IPS-18a (cell line): ENCODE results near the gene C2orf68.
"Not testable (repeated sequence)": the region's sequence is repeated elsewhere in the genome, so short reads cannot be mapped to it uniquely, and the experiment has no call there.

Experiments
- H3K27ac ChIP-seq: one replicate; pipeline ENCODE4 v1.5.1; 2013; ENCODE audit warnings: low read length
- H3K27me3 ChIP-seq: one replicate; pipeline ENCODE4 v1.6.1; 2013; ENCODE audit warnings: mild to moderate bottlenecking, low read length; ENCODE audit not compliant: control insufficient read depth, insufficient read depth
- H3K36me3 ChIP-seq: one replicate; pipeline ENCODE4 v1.6.1; 2013; ENCODE audit warnings: low read depth, low read length; ENCODE audit not compliant: control insufficient read depth
- H3K4me1 ChIP-seq: one replicate; pipeline ENCODE4 v1.6.1; 2013; ENCODE audit warnings: low read depth, low read length; ENCODE audit not compliant: control insufficient read depth
- H3K4me3 ChIP-seq: one replicate; pipeline ENCODE4 v1.5.1; 2013; ENCODE audit warnings: low read length
- H3K9ac ChIP-seq: one replicate; pipeline ENCODE4 v1.6.1; 2013; ENCODE audit warnings: mild to moderate bottlenecking, low read length, moderate library complexity
- H3K9me3 ChIP-seq: one replicate; pipeline ENCODE4 v1.6.1; 2013; ENCODE audit warnings: low read depth, low read length; ENCODE audit not compliant: control insufficient read depth

The C2orf68 gene

DNA sequence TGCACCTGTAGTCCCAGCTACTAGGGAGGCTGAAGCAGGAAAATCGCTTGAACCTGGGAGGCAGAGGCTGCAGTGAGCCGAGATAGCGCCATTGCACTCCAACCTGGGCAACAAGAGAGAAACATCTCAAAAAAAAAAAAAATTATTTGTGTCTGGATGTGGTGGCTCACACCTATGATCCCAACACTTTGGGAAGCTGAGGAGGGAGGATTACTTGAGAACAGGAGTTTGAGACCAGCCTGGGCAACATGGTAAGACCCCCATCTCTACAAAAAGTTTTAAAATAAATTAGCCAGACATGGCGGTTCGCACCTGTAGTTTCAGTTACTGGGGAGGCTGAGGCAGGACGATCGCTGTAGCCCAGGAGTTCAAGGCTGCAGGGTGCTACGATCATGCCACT lies 36.1 kb downstream of the C2orf68 start:
- Histone ChIP-seq H3K9me3 (no peaks in the 10 kb centered on the region), H3K4me3 (no peak overlapping the region), H3K36me3 (no peaks in the 10 kb centered on the region), H3K4me1 (peaks cover 25% of the 10 kb centered on the region), H3K9ac (no peak overlapping the region), H3K27ac (no peak overlapping the region), H3K27me3 (peaks cover 32% of the 10 kb centered on the region)

DNA sequence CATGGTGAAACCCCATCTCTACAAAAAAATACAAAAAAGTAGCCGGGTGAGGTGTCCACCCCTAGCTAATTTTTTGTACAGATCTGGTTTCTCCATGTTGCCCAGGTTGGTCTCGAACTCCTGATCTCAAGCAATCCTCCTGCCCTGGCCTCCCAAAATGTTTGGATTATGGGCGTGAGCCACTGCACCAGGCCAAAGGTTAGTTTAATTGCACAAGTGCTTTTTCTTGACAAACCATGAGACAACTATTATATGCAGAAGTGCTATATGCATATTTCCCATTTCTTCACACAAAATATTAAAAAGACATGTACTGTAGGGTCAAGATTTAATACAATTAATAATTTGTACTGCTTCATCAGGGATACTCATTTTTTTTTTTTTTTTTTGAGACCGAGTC lies 45.6 kb downstream of the C2orf68 start:
- H3K4me3 ChIP-seq: no peak overlapping the region
- no peak overlapping the region for H3K9ac ChIP-seq
- no peak overlapping the region for H3K27ac ChIP-seq
- H3K36me3 ChIP-seq: no peaks in the 10 kb centered on the region
- peaks cover 20% of the 10 kb centered on the region for H3K27me3 ChIP-seq
- no peaks in the 10 kb centered on the region for H3K4me1 ChIP-seq
- no peaks in the 10 kb centered on the region for H3K9me3 ChIP-seq

- Histone ChIP-seq H3K9ac (no peak overlapping the region), H3K9me3 (no peaks in the 10 kb centered on the region), H3K36me3 (no peaks in the 10 kb centered on the region), H3K4me3 (no peak overlapping the region), H3K4me1 (no peaks in the 10 kb centered on the region), H3K27ac (no peak overlapping the region), H3K27me3 (no peaks in the 10 kb centered on the region)
Measured at GRCh38 chr2:85564144-85564563, 47.7 kb downstream of the C2orf68 start.

DNA sequence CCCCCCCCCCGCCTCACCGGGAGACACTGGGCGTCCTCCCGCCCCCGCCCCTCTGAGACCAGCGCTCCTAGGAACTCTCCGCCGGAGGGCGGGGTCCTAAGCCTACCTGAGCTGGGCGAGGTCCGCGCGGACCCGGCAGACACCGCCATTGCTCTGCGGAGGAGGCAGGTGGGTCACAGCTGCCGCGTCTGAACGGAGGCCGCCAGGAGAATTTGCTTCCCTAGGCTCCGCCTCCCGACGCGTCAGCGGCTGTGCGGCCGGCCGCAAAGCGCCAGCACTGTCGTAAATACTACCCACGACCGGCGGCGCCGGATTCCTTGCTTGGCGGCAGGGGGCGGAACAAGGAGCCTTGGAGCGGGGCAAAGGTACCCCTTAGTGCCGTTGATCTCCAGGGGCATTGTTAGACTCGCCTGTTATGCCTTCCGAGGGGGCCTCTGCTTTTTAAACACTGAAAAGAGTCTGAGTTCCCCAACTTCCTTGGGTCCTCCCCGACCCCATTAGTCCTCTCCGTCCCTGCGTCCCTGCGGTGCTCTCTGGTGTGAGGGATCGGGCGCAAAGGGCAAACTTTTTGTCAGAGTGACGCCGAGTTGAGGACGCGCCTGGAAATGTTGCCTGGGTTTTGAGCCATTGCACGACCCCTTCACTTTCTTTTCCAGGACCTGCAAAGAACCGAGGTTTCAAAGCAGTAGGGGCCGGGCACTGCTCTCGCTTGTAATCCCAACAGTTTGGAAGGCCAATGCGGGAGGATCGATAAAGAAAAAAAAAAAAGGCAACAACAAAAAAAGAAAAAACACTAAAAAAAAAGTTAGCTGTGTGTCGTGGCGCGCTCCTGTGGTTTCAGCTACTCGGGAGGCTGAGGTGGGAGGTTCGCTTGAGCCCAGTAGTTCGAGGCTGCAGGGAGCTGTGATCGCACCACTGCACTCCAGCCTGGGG lies 50.3 kb downstream of the C2orf68 start, which contains the start of gene GGCX:
Gene GGCX (minus strand): TSS at position 214 of the 933 bp plus-strand sequence. CDS start 65 bp downstream, at position 149.
- Histone ChIP-seq H3K4me3 (peak within 1 kb of the TSS; percentile 85), H3K36me3 (no peaks in the 10 kb centered on the region), H3K9me3 (no peaks in the 10 kb centered on the region), H3K9ac (peak within 1 kb of the TSS; percentile 87), H3K27ac (peak within 1 kb of the TSS; percentile 88), H3K4me1 (no peaks in the 10 kb centered on the region), H3K27me3 (no peaks in the 10 kb centered on the region)

DNA sequence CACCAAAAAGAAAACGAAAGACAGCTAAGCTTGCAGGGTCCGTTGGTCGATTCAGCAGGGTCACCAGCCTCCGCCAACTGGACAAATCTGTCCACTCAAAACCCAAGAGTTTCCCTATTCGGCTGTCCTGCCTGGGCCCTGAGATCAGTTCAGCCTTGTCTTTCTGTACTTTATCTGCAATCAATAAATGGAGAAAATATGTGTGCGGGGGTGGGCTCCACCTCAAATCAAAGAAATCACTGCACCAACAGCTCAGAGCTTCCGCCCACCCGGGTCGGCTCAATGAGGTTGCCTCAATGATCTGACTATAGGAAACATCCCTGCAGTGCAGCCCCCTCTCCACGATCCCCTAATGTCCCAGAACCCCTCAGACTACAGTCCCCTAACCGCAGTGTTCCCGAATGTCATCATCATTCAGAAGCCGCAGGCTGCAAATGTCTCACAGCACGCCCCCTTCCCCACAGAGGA lies 51.0 kb downstream of the C2orf68 start:
- H3K4me1 ChIP-seq: no peaks in the 10 kb centered on the region
- no peaks in the 10 kb centered on the region for H3K27me3 ChIP-seq
- no peaks in the 10 kb centered on the region for H3K9me3 ChIP-seq
- H3K36me3 ChIP-seq: no peaks in the 10 kb centered on the region
- no peak overlapping the region for H3K27ac ChIP-seq
- H3K4me3 ChIP-seq: peak overlapping the region; percentile 85
- H3K9ac ChIP-seq: peak overlapping the region; percentile 73

GRCh38 chr2:85560403-85560726 lies 51.5 kb downstream of the C2orf68 start:
- not testable (repeated sequence) for H3K27me3 ChIP-seq, H3K9me3 ChIP-seq, H3K36me3 ChIP-seq, H3K27ac ChIP-seq, H3K4me1 ChIP-seq
- peak overlapping the region; percentile 73 for H3K9ac ChIP-seq
- peak overlapping the region; percentile 85 for H3K4me3 ChIP-seq

GRCh38 chr2:85558160-85558559 lies 53.7 kb downstream of the C2orf68 start:
- Histone ChIP-seq H3K36me3 (peaks cover 16% of the 10 kb centered on the region), H3K4me3 (no peak overlapping the region), H3K4me1 (no peaks in the 10 kb centered on the region), H3K9ac (no peak overlapping the region), H3K27me3 (no peaks in the 10 kb centered on the region), H3K27ac (no peak overlapping the region), H3K9me3 (no peaks in the 10 kb centered on the region)

GRCh38 chr2:85557130-85557529 lies 54.7 kb downstream of the C2orf68 start:
- Histone ChIP-seq H3K27ac (no peak overlapping the region), H3K4me1 (no peaks in the 10 kb centered on the region), H3K9ac (no peak overlapping the region), H3K27me3 (no peaks in the 10 kb centered on the region), H3K36me3 (peaks cover 23% of the 10 kb centered on the region), H3K4me3 (no peak overlapping the region), H3K9me3 (no peaks in the 10 kb centered on the region)
